8988T (cell line): Measurements from ENCODE around the gene NHSL2.
"Not testable (repeated sequence)": the region's sequence is repeated elsewhere in the genome, so short reads cannot be mapped to it uniquely, and the experiment has no call there.

Experiments
- DNase-seq: peaks from one replicate; pipeline ENCODE4 v3.0.0; 2011

The NHSL2 gene

GRCh38 chrX:72045552-72046277 is 135.1 kb downstream of the NHSL2 start:
- DNase-seq = no peak

GRCh38 chrX:72046447-72046846 is 135.8 kb downstream of the NHSL2 start:
- DNase-seq = no peak

- no peak for DNase-seq
Measured at GRCh38 chrX:72048510-72049455, 138.1 kb downstream of the NHSL2 start.

GRCh38 chrX:72050011-72050410 is 139.4 kb downstream of the NHSL2 start:
- no peak for DNase-seq

GRCh38 chrX:72051589-72051988 is 140.9 kb downstream of the NHSL2 start:
- no peak for DNase-seq

- DNase-seq = no peak
Measured at GRCh38 chrX:72052415-72053090, 141.9 kb downstream of the NHSL2 start.

- no peak for DNase-seq
Measured at GRCh38 chrX:72053508-72053907, 142.9 kb downstream of the NHSL2 start.

- DNase-seq = no peak
Measured at GRCh38 chrX:72054779-72055489, 144.3 kb downstream of the NHSL2 start.

- no peak for DNase-seq
Measured at GRCh38 chrX:72057331-72057730, 146.7 kb downstream of the NHSL2 start.

- DNase-seq = no peak
Measured at GRCh38 chrX:72057849-72058248, 147.2 kb downstream of the NHSL2 start.

- DNase-seq = not testable (repeated sequence)
Measured at GRCh38 chrX:72058346-72058745, 147.7 kb downstream of the NHSL2 start.

GRCh38 chrX:72060196-72060920 is 149.7 kb downstream of the NHSL2 start:
- no peak for DNase-seq

- DNase-seq = no peak
Measured at GRCh38 chrX:72060921-72061490, 150.4 kb downstream of the NHSL2 start.

- no peak for DNase-seq
Measured at GRCh38 chrX:72062916-72063315, 152.3 kb downstream of the NHSL2 start.

- no peak for DNase-seq
Measured at GRCh38 chrX:72069350-72070160, 158.9 kb downstream of the NHSL2 start.

GRCh38 chrX:72071213-72071612 is 160.6 kb downstream of the NHSL2 start:
- no peak for DNase-seq

- DNase-seq = no peak
Measured at GRCh38 chrX:72073633-72074032, 163.0 kb downstream of the NHSL2 start.

- DNase-seq = no peak
Measured at GRCh38 chrX:72078411-72078810, 167.8 kb downstream of the NHSL2 start.

- DNase-seq = no peak
Measured at GRCh38 chrX:72079607-72080006, 169.0 kb downstream of the NHSL2 start.

- DNase-seq = no peak
Measured at GRCh38 chrX:72080150-72080549, 169.5 kb downstream of the NHSL2 start.

- no peak for DNase-seq
Measured at GRCh38 chrX:72080800-72081199, 170.2 kb downstream of the NHSL2 start.
